Stimulated activated CD8-positive, alpha-beta memory T cell treated with anti-CD3 and anti-CD28 coated beads, Interleukin-2, amount 100 ng/mL, for 1 hour (primary cell): ENCODE measurements around the gene LMNTD2.

Source experiments
- DNase-seq, 2 donors: peaks; one replicate each; pipeline ENCODE4 v3.0.0-alpha.2; 2020; ENCODE audit warnings: low read depth in 2 of 2

LMNTD2 gene

GRCh38 chr11:568306-569157 is 8.0 kb upstream of the LMNTD2 start:
- DNase-seq: peak; percentile 82 to 84

- no peak for DNase-seq
Measured at GRCh38 chr11:567629-568292, 7.2 kb upstream of the LMNTD2 start.

GRCh38 chr11:567011-567628 is 6.6 kb upstream of the LMNTD2 start:
- DNase-seq: no peak

GRCh38 chr11:565921-566509 is 5.5 kb upstream of the LMNTD2 start:
- DNase-seq: no peak

GRCh38 chr11:563812-564578 is 3.5 kb upstream of the LMNTD2 start:
- no peak for DNase-seq

- DNase-seq: no peak
Measured at GRCh38 chr11:563066-563811, 2.7 kb upstream of the LMNTD2 start.

- no peak for DNase-seq
Measured at GRCh38 chr11:562046-562645, 1.6 kb upstream of the LMNTD2 start.

DNA sequence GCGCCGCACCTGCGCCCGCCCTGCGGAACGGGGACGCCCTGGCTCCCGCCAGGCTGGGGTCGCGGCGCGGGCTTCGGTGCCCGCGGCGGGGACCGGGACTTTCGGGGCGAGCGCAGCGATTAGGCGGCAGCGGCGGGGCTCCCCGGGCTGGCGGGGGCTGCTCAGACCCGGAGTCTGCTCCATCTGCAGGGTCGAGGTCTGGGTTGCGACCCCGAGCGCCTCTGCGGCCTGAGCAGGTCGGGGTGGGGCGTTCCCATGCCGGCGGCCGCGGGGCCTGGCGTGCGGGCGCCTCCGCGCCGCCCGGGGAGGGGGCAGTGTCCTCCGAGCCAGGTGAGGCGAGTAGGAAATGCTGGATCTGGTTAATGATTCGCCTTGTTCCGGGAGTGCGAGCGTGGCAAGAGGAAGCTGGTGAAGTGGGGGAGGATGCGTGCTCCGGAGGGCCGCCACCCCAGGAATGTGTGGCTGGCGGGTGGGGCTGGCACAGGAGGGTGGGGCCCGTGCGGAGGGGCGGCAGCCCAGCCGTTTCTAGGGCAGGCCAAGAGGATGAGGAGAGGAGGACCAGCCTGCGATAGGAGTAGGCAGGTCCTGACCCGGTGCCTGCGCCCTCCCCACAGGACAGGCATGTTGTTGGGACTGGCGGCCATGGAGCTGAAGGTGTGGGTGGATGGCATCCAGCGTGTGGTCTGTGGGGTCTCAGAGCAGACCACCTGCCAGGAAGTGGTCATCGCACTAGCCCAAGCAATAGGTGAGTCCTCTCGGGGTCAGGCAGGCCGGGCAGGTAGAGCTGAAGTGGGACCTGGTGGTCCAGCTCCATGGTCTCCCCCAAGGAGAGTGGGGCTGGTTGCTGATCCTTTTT is 838 bp upstream of the LMNTD2 start:
- DNase-seq: no peak

- DNase-seq: no peak
Measured at GRCh38 chr11:559712-560304, 730 bp downstream of the LMNTD2 start.

DNA sequence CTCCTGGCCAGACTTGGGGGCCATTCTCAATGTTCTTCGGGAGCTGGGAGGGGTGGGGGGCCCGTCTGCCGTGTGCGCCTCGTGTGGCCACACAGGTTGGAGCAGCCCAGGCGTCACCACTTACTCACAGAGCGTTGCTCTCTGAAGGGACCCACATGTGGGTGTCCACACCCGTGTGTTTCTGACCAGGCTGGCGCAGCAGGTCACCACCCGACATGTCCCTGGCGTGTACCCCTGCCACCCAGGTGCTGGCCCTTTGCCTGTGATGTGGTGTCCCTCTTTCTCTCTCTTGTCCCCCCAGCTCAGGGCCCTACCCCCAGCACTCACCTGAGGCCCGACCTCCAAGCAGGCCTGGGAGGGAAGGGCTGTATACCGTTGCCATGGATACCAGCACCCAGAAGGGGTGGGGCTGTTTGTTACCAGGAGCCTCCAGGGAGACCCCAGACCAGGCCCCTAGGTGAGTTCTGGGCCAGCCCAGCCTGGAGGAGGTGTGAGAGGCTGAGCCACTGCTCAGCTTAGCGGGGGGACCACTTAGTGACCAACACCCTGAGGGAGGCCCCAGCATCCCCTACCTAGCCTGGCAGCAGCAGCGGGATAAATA is 1.4 kb downstream of the LMNTD2 start:
- no peak for DNase-seq

DNA sequence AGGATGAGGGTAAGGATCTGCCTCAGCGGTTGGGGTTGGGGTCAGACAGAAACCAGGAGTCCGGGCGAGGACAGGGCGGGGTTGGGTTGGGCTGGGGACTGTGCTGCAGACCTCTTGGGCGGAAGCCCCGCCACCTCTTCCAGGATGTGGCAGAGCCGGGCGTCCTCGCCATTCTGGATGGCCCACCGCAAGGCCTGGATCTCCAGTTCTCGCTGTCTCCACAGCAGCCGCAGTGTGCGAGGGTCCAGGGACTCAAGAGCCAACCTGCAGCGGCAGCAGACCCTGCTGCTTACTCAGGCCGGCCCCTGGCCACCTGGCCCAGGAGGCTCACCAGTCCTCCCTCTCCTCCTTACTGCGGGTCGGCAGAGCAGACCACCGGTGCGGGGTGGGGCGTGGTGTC is 2.0 kb downstream of the LMNTD2 start:
- DNase-seq: no peak

- DNase-seq: no peak
Measured at GRCh38 chr11:557328-558132, 3.0 kb downstream of the LMNTD2 start.

DNA sequence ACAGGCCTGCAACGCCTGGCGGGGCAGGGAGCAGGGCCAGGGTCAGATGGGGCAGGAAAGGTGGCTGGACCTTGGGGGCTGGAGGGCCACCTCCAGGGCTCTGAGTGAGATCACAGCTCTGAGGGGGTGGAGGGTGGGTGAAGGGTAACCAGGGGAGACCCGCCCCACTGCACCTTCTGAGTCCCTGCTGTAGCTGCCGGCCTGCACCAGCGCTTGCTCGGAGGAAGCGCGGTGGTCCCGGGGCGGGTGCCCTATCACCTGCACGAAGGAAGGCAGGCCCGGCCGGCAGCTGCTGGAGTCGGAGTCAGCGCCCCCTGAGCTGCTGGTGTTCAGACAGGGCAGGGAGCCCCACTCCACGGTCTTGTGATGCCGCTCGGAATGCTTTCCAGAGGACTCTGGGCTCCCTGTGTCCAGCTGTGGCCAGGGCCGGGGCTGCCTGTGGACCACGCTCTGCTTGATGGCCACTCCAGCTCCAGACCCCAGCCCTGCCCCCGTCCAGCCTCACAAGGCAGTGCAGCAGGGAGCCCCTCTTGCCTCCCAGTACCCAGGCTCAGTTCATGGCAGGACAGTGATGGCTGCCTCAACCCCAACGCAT is 3.8 kb downstream of the LMNTD2 start:
- no peak for DNase-seq

- no peak for DNase-seq
Measured at GRCh38 chr11:555780-556661, 4.5 kb downstream of the LMNTD2 start.

DNA sequence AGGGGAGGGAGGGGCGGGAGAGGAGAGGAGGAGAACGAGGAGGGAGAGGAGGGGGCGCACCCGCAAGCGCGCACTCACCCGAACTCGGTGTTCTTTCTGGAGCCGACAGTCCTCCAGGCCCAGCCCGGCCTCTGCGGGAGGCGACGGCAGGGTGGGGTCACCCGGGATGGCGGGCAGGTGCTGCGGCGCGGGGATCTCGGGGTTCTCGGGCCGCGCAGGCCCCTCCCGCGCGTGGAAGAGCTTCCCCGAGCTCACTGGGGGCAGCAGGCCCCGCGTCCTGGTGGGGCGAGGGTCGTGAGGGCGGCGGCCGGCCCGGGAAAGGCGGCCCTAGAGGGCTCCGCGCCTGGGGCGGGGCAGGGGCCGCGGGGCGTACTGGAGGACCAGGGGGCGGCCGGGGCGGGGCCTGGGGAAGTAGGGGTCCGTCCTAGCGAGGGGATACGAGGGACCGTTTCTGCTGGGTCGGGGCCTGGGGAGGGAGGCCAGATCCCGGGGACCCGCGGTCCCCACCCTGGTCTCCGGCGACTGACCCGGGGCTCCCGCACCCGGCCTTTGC is 5.2 kb downstream of the LMNTD2 start:
- no peak for DNase-seq
